ENCODE results near the gene CTNNBIP1.
A peak's percentile ranks its signal among the peaks of the same experiment; 100 is the strongest.

Gene CTNNBIP1

DNA sequence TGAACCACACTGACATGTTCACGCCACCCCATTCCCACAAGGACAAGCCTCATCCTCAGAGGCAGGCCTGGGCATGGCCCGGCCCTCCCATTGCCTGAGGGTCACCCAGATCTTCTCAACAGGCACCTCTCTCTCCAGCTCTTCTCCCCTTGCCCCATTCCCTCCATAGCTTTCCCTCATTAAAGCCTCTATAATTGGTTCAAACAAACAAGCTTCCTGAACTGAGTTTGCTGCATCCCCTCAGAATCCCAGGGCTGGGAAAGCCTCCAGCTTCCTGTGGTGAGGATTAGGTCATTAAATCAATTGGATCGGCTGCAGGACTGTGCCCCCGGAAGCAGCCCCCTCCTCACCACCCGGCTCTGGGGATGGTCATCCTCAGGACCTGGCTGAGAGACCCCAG, 18.9 kb downstream of the CTNNBIP1 start (continued):
- TF ChIP-seq, protein P1, sequence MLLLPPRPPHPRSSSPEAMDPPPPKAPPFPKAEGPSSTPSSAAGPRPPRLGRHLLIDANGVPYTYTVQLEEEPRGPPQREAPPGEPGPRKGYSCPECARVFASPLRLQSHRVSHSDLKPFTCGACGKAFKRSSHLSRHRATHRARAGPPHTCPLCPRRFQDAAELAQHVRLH (tag by site-specific recombination; IDR thresholded peaks at IDR 0.05) = no peak
- TF ChIP-seq ZNF791 (tag by site-specific recombination; IDR thresholded peaks at IDR 0.05) = no peak
- TF ChIP-seq ZNF664 (tag by site-specific recombination; IDR thresholded peaks at IDR 0.05) = no peak
- no peak for TF ChIP-seq ZNF274 (IDR thresholded peaks at IDR 0.05; ENCODE audit: low read length)
- no peak for TF ChIP-seq ZNF274 (tag by site-specific recombination; IDR thresholded peaks at IDR 0.05; ENCODE audit: borderline replicate concordance)
- TF ChIP-seq GLIS2 (tag by site-specific recombination; IDR thresholded peaks at IDR 0.05) = no peak
- no peak for TF ChIP-seq ZNF426 (tag by site-specific recombination; IDR thresholded peaks at IDR 0.05)
- no peak for TF ChIP-seq MEIS1 (CRISPR knock-in tag; IDR thresholded peaks at IDR 0.05; ENCODE audit: borderline replicate concordance)
- TF ChIP-seq, protein P2, sequence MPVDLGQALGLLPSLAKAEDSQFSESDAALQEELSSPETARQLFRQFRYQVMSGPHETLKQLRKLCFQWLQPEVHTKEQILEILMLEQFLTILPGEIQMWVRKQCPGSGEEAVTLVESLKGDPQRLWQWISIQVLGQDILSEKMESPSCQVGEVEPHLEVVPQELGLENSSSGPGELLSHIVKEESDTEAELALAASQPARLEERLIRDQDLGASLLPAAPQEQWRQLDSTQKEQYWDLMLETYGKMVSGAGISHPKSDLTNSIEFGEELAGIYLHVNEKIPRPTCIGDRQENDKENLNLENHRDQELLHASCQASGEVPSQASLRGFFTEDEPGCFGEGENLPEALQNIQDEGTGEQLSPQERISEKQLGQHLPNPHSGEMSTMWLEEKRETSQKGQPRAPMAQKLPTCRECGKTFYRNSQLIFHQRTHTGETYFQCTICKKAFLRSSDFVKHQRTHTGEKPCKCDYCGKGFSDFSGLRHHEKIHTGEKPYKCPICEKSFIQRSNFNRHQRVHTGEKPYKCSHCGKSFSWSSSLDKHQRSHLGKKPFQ (tag by site-specific recombination; IDR thresholded peaks at IDR 0.05) = peak; percentile 36; the same call in 1 of the 2 replicates
- no peak for TF ChIP-seq KLF8 (tag by site-specific recombination; IDR thresholded peaks at IDR 0.05)
- TF ChIP-seq, protein P3, sequence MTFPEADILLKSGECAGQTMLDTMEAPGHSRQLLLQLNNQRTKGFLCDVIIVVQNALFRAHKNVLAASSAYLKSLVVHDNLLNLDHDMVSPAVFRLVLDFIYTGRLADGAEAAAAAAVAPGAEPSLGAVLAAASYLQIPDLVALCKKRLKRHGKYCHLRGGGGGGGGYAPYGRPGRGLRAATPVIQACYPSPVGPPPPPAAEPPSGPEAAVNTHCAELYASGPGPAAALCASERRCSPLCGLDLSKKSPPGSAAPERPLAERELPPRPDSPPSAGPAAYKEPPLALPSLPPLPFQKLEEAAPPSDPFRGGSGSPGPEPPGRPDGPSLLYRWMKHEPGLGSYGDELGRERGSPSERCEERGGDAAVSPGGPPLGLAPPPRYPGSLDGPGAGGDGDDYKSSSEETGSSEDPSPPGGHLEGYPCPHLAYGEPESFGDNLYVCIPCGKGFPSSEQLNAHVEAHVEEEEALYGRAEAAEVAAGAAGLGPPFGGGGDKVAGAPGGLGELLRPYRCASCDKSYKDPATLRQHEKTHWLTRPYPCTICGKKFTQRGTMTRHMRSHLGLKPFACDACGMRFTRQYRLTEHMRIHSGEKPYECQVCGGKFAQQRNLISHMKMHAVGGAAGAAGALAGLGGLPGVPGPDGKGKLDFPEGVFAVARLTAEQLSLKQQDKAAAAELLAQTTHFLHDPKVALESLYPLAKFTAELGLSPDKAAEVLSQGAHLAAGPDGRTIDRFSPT (tag by site-specific recombination; IDR thresholded peaks at IDR 0.05) = peak; percentile 61
- TF ChIP-seq, protein P4, sequence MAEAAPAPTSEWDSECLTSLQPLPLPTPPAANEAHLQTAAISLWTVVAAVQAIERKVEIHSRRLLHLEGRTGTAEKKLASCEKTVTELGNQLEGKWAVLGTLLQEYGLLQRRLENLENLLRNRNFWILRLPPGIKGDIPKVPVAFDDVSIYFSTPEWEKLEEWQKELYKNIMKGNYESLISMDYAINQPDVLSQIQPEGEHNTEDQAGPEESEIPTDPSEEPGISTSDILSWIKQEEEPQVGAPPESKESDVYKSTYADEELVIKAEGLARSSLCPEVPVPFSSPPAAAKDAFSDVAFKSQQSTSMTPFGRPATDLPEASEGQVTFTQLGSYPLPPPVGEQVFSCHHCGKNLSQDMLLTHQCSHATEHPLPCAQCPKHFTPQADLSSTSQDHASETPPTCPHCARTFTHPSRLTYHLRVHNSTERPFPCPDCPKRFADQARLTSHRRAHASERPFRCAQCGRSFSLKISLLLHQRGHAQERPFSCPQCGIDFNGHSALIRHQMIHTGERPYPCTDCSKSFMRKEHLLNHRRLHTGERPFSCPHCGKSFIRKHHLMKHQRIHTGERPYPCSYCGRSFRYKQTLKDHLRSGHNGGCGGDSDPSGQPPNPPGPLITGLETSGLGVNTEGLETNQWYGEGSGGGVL (tag by site-specific recombination; IDR thresholded peaks at IDR 0.05) = 0 out of 2 replicates have a peak, but pooled peaks have one; percentile 31
- TF ChIP-seq OVOL3 (tag by site-specific recombination; IDR thresholded peaks at IDR 0.05) = no peak
- TF ChIP-seq ZNF529 (tag by site-specific recombination; IDR thresholded peaks at IDR 0.05; ENCODE audit: insufficient replicate concordance) = no peak
- TF ChIP-seq, protein P5, sequence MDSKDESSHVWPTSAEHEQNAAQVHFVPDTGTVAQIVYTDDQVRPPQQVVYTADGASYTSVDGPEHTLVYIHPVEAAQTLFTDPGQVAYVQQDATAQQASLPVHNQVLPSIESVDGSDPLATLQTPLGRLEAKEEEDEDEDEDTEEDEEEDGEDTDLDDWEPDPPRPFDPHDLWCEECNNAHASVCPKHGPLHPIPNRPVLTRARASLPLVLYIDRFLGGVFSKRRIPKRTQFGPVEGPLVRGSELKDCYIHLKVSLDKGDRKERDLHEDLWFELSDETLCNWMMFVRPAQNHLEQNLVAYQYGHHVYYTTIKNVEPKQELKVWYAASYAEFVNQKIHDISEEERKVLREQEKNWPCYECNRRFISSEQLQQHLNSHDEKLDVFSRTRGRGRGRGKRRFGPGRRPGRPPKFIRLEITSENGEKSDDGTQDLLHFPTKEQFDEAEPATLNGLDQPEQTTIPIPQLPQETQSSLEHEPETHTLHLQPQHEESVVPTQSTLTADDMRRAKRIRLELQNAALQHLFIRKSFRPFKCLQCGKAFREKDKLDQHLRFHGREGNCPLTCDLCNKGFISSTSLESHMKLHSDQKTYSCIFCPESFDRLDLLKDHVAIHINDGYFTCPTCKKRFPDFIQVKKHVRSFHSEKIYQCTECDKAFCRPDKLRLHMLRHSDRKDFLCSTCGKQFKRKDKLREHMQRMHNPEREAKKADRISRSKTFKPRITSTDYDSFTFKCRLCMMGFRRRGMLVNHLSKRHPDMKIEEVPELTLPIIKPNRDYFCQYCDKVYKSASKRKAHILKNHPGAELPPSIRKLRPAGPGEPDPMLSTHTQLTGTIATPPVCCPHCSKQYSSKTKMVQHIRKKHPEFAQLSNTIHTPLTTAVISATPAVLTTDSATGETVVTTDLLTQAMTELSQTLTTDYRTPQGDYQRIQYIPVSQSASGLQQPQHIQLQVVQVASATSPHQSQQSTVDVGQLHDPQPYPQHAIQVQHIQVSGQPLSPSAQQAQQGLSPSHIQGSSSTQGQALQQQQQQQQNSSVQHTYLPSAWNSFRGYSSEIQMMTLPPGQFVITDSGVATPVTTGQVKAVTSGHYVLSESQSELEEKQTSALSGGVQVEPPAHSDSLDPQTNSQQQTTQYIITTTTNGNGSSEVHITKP (tag by site-specific recombination; IDR thresholded peaks at IDR 0.05) = peak; percentile 56
- TF ChIP-seq ZBTB48 (tag by site-specific recombination; IDR thresholded peaks at IDR 0.05) = peak; percentile 12; the same call in 1 of the 2 replicates
- no peak for TF ChIP-seq YY2 (tag by site-specific recombination; IDR thresholded peaks at IDR 0.05)
- TF ChIP-seq ZNF549 (tag by site-specific recombination; IDR thresholded peaks at IDR 0.05) = no peak
- TF ChIP-seq ZNF629 (tag by site-specific recombination; IDR thresholded peaks at IDR 0.05) = peak; percentile 31; the same call in 1 of the 2 replicates
- TF ChIP-seq ZNF239 (tag by site-specific recombination; IDR thresholded peaks at IDR 0.05) = no peak
- TF ChIP-seq ZNF416 (tag by site-specific recombination; IDR thresholded peaks at IDR 0.05) = no peak
- TF ChIP-seq ZSCAN16 (tag by site-specific recombination; IDR thresholded peaks at IDR 0.05) = no peak
- TF ChIP-seq, protein P6, sequence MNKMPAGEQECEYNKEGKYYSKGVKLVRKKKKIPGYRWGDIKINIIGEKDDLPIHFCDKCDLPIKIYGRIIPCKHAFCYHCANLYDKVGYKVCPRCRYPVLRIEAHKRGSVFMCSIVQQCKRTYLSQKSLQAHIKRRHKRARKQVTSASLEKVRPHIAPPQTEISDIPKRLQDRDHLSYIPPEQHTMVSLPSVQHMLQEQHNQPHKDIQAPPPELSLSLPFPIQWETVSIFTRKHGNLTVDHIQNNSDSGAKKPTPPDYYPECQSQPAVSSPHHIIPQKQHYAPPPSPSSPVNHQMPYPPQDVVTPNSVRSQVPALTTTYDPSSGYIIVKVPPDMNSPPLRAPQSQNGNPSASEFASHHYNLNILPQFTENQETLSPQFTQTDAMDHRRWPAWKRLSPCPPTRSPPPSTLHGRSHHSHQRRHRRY (tag by site-specific recombination; IDR thresholded peaks at IDR 0.05) = no peak
- TF ChIP-seq, protein P7, sequence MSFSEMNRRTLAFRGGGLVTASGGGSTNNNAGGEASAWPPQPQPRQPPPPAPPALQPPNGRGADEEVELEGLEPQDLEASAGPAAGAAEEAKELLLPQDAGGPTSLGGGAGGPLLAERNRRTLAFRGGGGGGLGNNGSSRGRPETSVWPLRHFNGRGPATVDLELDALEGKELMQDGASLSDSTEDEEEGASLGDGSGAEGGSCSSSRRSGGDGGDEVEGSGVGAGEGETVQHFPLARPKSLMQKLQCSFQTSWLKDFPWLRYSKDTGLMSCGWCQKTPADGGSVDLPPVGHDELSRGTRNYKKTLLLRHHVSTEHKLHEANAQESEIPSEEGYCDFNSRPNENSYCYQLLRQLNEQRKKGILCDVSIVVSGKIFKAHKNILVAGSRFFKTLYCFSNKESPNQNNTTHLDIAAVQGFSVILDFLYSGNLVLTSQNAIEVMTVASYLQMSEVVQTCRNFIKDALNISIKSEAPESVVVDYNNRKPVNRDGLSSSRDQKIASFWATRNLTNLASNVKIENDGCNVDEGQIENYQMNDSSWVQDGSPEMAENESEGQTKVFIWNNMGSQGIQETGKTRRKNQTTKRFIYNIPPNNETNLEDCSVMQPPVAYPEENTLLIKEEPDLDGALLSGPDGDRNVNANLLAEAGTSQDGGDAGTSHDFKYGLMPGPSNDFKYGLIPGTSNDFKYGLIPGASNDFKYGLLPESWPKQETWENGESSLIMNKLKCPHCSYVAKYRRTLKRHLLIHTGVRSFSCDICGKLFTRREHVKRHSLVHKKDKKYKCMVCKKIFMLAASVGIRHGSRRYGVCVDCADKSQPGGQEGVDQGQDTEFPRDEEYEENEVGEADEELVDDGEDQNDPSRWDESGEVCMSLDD (tag by site-specific recombination; IDR thresholded peaks at IDR 0.05) = no peak
- no peak for TF ChIP-seq ZNF23 (tag by site-specific recombination; IDR thresholded peaks at IDR 0.05; ENCODE audit: borderline replicate concordance)
- TF ChIP-seq MZF1 (tag by site-specific recombination; IDR thresholded peaks at IDR 0.05; ENCODE audit: borderline replicate concordance) = no peak
- TF ChIP-seq TCF7L2 (IDR thresholded peaks at IDR 0.05; ENCODE audit: borderline replicate concordance, low read depth, low read length) = no peak

Measured in HEK293 (cell line).